VCaP (cell line): ENCODE data around the gene ARHGAP21.
"Not testable (repeated sequence)": the region's sequence is repeated elsewhere in the genome, so short reads cannot be mapped to it uniquely, and the experiment has no call there.

ENCODE experiments used
- H3K27ac ChIP-seq: fragments of 450-650 bp; 2 replicates; pipeline ENCODE4 v1.5.1; 2017
- TF ChIP-seq, protein P1 (sequence below): fragments of 450-650 bp; conservative IDR thresholded peaks from 2 replicates; pipeline ENCODE4 v1.5.1; 2017; ENCODE audit warnings: mild to moderate bottlenecking, moderate library complexity

ARHGAP21 gene

DNA sequence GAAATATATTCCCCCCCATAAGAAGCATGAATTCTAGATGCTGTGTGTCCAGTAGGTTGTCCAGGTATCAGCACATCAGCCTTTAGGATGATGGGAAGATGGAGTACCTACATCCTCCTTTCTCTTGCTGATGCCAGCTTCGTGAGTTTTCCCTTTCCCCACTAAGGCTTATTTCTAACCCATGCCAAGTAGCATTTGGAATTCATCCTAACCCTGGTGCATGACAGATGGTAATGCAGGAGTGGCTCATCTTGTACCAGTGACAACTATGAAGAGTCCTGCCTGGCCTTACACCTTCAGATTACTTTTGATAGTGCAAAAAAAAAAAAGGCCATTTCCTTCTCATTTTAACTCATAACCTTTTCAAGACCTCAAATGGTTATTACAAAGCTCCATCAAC, 58.7 kb downstream of the ARHGAP21 start:
- TF ChIP-seq, protein P1, sequence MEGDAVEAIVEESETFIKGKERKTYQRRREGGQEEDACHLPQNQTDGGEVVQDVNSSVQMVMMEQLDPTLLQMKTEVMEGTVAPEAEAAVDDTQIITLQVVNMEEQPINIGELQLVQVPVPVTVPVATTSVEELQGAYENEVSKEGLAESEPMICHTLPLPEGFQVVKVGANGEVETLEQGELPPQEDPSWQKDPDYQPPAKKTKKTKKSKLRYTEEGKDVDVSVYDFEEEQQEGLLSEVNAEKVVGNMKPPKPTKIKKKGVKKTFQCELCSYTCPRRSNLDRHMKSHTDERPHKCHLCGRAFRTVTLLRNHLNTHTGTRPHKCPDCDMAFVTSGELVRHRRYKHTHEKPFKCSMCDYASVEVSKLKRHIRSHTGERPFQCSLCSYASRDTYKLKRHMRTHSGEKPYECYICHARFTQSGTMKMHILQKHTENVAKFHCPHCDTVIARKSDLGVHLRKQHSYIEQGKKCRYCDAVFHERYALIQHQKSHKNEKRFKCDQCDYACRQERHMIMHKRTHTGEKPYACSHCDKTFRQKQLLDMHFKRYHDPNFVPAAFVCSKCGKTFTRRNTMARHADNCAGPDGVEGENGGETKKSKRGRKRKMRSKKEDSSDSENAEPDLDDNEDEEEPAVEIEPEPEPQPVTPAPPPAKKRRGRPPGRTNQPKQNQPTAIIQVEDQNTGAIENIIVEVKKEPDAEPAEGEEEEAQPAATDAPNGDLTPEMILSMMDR: no peak
- H3K27ac ChIP-seq: no peak overlapping the region

DNA sequence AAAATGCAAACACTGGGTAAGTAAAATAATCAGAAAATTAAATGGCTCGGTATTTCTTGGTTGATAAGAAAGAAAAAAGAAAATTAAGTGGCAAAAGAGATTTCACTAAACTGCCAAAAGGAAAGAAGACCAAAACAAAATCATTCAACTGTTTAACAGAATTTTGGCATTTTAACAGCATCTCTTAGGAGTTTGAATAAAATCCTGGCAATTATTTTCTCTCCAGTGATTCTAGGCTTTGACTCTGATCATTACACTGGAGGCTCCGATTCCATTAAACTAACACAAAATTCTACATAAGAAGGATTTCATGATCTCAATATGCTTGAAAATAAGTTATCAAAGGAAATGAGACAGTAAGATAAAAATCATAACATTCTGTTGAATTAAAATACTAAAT, 62.3 kb downstream of the ARHGAP21 start:
- H3K27ac ChIP-seq: no peak overlapping the region
- TF ChIP-seq, protein P1: no peak

- not testable (repeated sequence) for H3K27ac ChIP-seq
Observed at GRCh38 chr10:24658319-24658718, 65.4 kb downstream of the ARHGAP21 start.

DNA sequence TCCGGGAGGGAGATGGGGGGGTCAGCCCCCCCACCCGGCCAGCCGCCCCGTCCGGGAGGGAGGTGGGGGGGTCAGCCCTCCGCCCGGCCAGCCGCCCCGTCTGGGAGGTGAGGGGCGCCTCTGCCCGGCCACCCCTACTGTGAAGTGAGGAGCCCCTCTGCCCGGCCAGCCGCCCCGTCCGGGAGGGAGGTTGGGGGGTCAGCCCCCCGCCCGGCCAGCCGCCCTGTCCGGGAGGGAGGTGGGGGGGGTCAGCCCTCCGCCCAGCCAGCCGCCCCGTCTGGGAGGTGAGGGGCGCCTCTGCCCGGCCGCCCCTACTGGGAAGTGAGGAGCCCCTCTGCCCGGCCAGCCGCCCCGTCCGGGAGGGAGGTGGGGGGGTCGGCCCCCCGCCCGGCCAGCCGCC, 67.4 kb downstream of the ARHGAP21 start:
- H3K27ac ChIP-seq: not testable (repeated sequence)

DNA sequence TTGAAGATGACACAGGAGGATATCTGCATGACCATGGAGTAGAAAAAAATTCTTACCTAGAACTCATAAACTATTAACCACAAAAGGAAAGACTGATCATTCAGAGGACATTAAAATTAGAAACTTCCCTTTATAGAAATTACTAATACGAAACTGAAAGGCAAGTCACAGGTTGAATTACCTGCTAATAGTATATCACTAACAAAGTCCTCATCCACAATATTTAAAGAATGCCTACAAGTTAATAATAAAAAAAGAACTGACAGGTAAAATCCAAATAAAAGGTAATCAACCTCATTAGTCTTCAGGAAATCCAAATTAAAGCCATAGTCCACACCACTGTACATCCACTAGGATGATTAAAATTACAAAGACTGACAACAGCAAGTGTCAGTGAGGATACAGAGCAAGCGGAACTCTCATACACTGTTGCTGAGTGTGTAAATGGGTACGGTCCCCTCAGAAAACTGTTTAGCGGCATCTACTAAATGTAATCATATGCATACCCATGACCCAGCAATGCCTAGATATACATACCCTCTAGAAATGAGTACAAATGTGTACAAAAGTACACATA, 71.2 kb downstream of the ARHGAP21 start:
- TF ChIP-seq, protein P1: no peak

DNA sequence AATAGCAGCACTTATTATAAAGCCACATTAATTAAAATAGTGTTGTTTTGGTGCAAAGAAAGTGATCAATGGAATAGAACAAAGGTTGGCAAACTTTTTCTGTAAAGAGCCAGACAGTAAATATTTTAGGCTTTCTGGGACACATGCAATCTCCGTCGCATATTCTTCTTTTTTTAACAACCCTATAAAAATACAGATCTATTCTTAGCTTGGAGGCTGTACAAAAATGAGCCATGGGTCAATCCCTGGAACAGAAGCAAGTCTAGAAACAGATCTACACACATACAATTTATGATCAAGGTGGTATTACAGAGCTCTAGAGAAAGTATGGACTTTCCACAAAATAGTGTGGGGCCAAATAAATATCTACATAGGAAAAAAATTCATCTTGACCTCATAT, 71.8 kb downstream of the ARHGAP21 start:
- TF ChIP-seq, protein P1: no peak
- H3K27ac ChIP-seq: no peak overlapping the region

More for the DNA sequence above, 71.2 kb downstream of the ARHGAP21 start:
- H3K27ac ChIP-seq: no peak overlapping the region

GRCh38 chr10:24650669-24651391, 72.9 kb downstream of the ARHGAP21 start:
- TF ChIP-seq, protein P1: no peak

GRCh38 chr10:24645784-24646183, 77.9 kb downstream of the ARHGAP21 start:
- TF ChIP-seq, protein P1: no peak

More at GRCh38 chr10:24650669-24651391, 72.9 kb downstream of the ARHGAP21 start:
- H3K27ac ChIP-seq: no peak overlapping the region

More at GRCh38 chr10:24645784-24646183, 77.9 kb downstream of the ARHGAP21 start:
- H3K27ac ChIP-seq: no peak overlapping the region
